Stimulated activated CD4-positive, alpha-beta T cell treated with anti-CD3 and anti-CD28 coated beads, Interleukin-12 subunit alpha, Interleukin-12 subunit beta, amount 100 ng/mL, for 48 hours (primary cell): ENCODE data around the gene ASTL.

Experiments used
- DNase-seq, 3 donors: peaks; one replicate each; pipeline ENCODE4 v3.0.0-alpha.2; 2020; ENCODE audit warnings: low read depth in 2 of 3, low spot score in 1 of 3

Gene ASTL

DNA sequence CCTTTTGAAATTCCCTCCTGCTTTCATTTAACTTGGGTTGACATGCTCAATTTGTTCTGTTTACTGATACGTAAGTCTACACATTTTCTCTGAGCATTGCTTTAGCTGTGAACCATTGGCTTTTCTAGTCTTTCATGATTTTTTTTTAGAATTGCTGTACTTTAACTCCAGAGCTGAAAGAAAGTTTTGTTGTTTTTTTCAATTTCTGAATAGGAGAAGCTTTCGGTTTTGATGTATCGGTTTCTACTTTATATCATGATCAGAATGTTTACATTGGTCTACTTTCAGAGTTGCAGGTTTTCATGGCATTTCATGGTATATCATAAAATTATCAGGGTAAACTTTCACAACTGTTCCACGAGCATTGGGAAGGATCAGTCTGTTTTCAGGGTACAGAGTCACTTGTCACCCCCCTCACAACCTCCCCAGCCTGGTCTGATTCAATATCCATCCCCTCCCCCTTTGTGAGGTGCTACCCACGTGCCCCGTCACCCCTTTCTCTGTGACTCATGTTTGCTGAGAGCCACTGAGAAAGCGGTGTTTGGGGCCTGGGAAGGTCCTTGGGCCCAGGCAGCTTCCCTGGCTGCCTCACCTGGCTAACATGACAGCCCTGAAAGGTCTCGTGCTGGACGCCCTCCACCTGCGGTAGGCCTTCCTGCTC, 7.0 kb downstream of the ASTL start:
- no peak for DNase-seq

DNA sequence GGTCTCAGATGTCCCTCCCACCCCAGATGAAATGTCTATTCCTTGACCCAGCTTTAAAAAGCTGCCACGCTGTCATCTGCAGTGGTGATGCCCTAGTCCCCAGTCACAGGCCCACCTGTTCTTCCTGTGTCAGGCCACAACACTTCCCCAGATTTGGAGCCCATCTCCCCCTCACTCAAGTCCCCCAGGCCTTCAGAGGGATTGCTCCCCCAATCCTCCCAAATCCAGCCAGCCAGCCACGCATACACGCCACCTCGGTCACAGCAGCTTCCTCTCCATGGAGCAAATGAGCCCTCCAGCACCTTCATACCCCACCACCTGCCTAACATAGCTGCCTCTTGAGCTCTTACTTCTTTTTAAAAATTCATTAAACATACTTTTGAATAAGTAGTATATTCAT, 7.8 kb downstream of the ASTL start:
- no peak for DNase-seq

DNA sequence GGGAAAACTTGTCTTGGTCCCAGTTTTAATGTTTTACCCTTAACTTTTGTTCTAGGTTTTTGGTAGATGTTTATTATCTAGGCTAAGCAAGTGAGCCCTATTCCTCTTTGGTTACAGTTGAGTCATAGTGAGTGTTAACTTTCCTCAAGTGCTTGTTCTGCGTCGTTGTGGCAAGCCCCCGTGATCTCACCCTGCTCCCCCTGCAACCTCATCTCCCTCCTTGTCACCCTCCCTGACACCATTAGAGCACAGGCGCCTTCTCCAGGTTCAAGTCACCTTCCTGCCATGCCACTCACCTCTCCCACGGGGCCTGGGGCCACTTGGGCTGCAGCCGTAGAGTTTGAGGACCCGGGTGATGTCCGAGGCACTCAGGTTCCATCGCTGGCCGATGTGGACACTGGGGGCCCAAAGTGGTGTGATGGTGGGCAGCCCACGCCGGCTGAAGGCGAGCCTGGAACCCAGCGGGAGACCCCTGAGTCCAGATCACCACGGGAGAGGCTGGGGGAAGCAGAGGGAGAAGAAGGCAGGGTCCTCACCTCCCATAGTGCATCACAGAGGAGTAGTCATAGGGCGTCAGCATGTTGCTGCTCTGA, 8.7 kb downstream of the ASTL start:
- DNase-seq = no peak

DNA sequence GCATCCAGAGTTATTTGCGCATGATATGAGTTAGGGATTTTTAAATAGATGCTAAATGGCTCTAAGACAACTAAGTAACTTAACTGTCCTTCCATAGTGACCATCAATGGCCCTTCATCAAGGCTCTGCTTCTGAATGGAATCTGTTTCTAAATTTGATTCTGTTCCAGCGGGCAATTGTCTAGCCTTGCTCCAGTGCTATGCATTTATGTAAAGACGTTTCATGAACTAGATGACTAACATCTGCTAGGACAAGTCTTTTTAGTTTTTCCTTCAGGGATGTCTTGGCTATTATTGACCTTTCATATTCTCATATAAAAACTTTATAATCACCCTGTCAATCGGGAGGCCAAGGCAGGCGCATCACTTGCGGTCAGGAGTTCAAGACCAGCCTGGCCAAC, 9.8 kb downstream of the ASTL start:
- no peak for DNase-seq

DNA sequence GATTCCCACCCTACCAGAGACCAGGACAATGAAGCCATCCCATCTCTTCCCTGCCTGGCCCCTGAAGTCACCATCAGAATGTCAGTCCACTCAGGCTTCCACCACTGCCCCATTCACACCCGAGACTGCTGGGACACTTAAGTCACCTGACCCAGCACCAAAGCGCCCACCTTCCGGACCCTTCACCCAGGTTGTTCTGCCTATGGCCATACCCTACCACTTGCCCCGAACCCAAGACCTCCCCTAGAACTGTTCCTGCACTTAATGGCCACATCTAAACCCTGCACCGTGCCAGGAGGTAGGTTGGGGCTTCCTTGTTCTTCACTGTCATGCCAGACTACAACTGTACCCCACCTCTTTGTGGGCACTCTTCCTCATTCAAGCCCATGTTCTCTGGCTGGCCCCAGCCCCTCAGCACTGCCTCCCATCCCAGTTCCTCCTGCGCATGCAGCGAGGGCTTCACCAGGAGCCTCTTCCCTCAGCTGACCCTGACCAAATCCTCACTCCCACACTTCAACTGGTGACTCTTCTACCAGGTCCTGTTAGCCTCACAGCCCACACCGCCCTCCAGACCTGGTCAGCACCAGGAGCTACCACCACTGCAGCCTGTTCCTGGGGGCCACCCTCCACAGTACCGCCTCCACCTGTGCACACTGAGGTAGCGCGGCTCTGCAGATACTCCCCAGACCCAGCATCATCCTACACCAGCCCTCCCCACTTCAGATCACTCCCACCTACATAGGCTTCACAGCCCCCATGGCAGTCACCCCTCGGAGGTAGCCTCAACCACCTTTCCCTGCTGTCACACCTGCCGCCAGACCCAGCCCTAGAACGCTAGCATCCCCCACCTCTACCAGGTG, 13.7 kb downstream of the ASTL start:
- no peak for DNase-seq

DNA sequence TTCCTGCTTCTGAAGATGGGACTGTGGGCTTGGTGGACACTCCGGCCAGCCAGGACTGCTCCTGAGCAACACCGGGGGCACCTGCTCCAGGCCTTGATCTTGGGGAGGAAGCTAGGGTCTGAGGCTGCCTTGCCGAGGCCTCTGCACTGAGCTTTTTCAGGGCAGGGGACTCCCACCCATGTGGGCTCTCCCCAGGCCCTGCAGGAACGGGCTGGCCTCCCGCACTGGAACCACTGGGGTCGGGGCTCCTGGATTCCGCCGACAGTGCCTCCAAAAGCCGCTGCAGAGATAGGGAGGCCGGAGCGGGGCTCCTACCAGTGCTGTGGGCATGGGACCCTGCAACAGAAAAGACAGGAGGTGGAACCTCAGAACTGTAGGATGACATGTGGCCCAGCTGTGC, 14.4 kb downstream of the ASTL start:
- no peak for DNase-seq

DNA sequence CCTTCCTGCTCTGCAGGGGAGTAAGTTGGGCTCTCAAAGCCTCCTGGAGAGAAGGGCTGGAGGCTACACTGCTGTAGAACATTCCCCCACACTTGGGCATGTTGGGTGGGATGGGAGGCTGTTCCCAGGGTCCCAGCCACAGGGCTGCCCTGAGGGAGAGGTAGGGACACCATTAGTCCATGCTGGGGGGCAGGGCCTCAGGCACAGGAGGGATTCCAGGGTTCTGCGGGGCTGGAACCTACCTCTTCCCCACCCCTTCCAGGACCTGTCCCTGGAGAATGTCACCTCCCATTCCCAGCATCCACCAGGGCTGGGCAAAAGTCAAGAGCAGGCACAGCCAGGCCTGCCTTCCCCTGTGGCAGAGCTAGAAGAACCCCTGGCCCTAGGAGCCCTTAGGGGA, 15.0 kb downstream of the ASTL start:
- no peak for DNase-seq

DNA sequence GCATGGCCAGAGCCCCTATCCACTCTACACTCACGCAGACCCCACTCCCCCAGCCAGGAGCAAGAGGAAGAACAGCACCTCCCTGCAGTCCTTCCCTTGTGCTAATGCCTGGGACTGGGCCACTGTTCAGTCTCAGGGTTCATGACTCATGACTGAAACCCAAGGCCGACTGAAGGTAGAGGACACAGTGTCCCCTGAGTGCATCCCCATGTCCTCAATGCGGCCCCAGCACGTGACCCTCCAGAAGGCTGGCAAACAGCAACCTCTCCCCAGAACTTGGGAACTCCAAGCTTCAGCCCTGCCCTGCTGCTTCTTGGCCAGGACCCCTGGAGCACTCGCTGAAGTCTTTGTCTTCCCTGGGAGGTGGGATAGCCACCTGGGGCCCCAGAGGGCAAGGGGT, 15.9 kb downstream of the ASTL start:
- no peak for DNase-seq

DNA sequence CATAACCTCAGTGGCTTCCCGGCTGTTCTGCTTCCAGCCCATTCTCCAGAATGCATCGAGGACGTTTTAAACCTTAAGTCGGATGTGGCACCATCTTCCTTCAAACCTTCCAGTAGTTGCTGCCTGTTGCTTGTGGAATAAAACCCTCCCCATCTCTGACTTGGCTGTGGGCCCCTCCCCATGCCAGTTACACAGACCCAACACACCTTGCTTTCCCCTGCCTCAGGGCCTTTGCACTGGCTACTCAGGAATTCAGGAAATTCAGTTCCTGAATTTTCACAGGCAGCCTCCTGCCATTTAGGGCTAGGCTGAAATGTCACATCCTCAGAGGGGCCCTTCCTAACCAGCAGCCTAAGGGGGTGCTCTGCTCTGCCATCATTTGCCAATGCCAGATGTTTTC, 16.9 kb downstream of the ASTL start:
- no peak for DNase-seq

DNA sequence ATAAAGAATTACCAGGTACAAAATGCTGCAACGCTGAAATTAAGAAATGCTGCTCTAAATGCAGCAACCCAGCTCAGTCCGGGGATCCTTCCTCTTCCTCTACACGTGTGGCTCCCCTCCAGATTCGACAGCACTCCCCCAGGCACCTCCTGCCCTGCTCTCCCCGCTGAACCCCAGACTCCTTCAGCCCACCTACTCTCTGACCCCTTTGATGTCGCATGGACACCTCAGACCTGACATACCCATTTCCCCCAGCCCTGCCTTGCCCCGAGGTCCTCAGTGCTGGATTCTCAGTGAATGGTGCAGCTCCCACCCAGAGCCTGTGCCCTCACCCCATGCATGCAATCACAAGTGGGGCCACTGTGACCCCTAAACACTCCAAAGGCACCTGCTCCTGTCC, 17.3 kb downstream of the ASTL start:
- DNase-seq = no peak

DNA sequence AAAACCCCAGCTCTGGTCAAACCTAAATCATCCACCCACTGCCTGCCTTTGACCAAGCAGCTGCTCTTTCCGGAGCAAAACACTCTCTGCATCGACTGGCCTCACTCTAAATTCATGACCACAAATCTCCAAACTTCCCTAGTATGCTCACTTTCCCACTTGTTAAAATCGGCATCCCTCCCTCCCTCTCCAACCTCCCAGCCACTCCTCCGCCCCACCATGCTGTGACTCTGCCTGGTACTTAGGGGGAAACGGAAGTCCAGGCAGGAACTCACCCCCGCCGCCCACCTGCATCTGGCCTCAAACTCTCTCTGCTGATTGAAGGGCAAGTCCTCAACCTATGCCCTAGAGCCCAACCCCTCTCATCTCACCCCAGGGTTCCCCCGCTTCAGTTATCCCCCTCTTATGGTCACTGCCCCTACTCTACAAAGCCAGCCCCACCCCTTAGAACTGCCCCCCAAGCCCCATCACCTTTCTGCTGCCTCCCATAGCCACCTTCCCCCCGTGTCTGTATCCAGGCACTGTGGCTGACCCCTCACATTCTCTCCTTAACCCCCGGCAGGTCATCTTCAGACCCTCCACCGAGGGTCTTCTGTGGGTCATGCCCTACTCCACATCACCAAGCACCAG, 18.1 kb downstream of the ASTL start:
- DNase-seq = no peak

DNA sequence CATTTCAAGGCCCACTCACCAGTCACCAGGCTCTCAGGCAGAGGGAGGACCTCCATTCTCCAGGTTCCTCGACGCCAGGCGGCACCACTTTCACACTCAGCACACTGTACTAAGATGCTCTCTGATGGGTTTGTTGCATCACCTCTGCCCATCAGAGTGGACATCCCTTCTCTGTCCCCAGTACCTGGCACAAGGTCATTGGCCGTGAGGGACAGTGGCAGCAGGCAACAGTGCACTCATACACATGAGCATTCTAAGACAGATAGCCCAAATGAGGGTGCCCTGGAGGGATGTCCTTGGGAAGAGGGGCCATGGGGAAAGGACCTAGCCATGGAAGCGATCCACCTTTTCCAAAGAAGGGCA, 18.9 kb downstream of the ASTL start:
- no peak for DNase-seq

DNA sequence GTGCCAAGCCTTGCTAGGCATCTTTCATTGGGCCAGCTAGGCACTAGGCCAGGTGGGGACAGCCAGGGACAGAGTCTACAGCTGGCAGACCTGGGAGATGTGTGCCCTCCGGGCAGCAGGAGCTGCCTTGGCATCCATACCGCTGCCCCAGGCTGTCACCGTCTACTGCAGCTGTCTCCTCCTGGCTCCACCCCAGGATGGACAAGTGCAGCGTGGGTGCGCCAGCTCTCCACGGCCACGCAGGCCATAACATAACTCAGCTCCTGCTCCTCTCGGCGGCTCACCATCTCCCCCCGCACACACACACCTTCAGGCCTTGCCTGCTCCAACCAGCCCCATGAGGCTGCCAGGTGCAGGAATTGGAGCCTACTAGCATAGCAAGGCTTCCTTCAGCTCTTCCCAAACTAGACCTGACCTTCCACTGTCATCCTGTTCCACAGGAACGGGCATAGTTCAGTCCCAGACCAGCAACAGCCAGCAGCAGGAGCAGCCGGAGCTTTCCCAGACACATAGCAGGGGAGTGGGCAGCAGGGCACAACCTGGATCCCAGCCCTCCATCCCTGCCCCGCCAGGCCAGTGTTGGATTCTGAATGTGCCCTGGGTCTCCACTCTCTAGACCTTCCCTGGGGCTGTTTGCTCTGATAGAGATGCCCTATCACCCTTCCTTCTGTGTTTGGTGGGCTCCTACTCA, 19.5 kb downstream of the ASTL start:
- no peak for DNase-seq

DNA sequence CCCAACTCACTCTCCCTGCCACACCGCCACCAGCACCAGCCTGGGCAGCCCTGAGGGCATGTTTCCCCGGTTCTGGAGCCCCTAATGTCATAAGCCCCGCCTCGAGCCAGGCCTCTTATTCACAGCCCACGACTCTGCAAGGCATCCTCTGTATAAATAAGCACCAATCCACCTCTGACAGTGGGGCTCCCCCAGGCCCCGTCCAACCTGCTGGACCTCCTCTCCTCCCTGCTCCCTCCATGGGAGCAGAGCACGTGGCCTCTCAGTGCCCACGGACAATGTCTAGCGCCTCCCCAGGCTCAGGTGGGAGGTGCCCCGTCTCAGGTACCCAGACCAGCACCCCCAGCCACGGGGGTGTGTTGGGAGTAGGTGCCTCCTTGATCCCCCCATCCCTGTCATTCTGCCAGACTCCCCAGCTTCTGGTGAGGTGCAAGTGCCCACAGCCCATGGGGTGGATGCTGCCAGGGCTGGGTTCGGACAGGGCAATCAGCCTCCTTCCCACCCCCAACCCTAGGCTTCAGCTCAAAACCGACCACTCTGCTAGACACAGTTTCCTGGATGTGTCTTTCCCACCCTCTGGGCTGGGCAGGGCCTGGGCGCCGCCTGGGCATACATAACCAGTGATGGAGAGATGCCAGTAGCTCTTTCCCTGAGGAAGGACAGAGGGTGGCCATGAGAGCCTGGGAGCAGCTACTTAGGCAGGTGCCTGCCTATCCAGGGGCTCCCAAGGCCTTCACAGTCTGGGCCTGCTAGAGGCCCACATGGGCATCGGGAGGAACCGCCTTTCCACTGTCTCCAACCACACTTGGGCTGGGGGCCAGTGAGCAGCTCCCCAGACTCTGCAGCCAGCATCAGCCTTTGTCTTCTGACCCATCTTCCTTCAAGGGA, 20.4 kb downstream of the ASTL start:
- no peak for DNase-seq

DNA sequence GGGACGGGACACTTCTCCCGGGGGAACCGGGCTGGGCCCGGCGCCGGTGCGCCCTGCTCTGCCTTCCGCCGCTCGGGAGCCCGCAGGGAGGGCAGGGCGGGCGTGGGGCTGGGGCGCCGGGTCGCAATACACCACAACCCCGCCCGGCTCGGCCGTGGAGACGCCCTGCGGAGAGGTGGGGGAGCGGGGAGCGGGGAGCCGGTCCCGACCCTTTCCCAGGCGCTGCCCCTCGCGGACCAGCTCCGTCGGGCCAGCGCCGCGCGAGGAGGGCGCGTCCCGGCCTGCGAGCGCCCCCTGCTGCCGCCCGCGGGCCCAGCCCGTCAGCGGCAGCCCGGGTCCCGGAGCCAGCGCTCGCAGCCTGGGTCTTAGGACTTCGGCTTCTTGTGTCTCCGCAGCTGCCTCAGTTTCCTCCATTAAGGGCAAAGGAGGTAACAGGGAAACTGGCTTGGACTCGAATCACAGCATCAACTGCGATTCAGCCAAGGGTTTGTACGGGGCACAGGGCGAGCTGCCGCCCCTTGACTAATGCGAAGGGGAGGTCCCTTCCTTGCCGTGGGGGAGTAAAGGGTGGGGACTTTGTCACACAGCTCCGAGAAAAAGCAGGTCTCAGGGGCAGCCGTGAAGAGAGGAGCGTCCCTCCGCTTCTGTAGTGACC, 21.3 kb downstream of the ASTL start:
- DNase-seq = peak in 2 of 3 donors; percentile 42 to 59

DNA sequence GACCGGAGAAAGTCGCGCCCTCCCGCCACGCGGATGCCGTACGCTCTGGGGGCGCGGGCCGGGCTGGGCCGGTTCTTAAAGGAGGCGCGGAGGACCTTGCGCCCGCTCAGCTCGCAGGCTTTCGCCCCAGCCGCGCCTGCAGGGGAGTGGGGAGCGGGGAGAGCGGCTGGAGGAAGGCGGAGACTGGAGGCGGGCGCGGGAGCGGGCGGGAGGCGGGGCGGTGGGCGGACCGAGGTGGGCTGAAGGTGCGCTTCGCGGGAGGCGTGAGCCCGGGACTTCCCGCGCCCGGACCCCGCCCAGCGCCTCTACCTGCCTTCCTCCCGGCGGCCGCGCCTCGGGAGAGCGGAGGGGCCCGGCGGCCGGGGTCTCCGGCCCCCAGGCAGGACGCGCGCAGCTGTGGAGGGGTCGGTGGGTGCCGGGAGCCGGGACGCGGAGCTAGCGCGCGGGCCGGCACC, 21.9 kb downstream of the ASTL start, which contains the start of gene ADRA2B:
Gene ADRA2B, minus strand, starts transcription at position 148 of the 455 bp plus-strand sequence. CDS start 422 bp downstream, outside the sequence.
- DNase-seq = peak in 2 of 3 donors; percentile 42 to 73

DNA sequence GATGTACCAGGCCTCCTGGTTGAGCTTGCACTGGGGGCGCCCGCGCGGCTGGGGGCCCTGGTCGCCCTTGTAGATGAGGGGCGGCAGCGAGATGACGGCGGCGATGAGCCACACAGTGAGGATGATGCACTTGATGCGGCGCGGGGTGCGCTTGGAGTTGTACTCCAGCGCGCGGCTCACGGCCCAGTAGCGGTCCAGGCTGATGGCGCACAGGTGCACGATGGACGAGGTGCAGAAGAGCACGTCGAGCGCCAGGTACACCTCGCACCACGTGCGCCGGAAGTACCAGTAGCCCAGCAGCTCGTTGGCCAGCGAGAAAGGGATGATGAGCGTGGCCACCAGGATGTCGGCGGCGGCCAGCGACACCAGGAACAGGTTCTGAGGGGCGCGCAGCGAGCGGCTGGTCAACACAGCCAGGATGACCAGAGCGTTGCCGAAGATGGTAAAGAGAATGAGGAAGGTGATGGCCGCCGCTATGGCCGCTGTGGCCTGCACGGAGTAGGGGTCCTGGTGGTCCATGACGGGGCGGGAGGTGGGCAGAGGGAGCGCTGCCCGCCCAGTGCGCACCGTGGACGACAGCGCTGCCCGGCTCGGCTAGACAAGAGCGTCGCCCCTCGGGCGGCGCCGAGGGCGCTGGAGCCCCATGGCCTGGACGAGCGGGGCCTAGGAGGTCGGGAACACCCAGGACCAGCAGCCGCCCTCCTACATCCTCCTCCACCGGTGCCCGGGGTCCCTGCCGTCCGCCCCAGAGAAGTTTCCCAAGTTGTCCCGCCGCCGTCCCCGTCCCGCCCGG, 22.5 kb downstream of the ASTL start:
- no peak for DNase-seq

DNA sequence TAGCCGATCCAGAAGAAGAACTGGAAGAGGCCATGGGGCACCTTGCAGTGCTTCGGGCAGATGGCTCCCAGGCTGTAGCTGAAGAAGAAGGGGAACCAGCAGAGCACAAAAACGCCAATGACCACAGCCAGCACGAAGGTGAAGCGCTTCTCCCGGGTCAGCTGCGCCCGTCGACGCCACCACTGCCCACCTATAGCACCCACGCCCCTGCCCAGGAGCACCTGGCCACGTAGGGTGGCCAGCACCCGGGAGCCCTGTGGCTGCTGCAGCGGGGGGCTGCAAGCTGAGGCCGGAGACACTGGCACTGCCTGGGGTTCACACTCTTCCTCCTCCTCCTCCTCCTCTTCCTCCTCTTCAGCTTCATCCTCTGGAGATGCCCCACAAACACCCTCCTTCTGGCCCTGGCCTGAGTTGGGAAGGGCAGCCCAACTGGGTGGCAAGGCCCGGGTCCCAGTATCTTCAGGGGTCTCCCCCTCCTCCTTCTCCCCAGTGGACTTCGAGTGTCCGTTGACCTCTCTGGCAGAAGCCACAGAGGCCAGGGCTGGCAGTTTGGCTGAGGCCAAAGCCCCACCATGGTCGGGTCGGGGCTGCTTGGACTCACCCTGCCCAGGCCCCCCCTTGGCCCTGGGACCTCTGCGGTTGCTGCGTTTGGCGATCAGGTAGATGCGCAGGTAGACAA, 23.3 kb downstream of the ASTL start:
- DNase-seq = no peak
